ENCODE measurements around the gene CXorf38. TPM values are rescaled to one million over a fixed set of nuclear protein-coding genes. Genes with fewer than 3 reads are reported as not detected.

The CXorf38 gene
- total RNA-seq, 5 donors from 2014 or later (not counting 1 experiment from before 2014, with no cell fraction given) = 15.2 to 31.0 (median 25.9) TPM

- H3K36me3 Mint-ChIP-seq = peaks cover 21% of the 10 kb centered on the region
- no peaks in the 10 kb centered on the region for H3K27me3 Mint-ChIP-seq
- no peaks in the 10 kb centered on the region for H3K9me3 Mint-ChIP-seq
- Histone ChIP-seq H3K27ac (ENCODE audit: low read length) (no peak overlapping the region), H3K9me3 (no peaks in the 10 kb centered on the region), H3K27me3 (replicated peaks in 1 of 2; ENCODE audit: control insufficient read depth in 2 of 2, extremely low read depth in 1 of 2, insufficient read depth in 2 of 2, low read length in 1 of 2) (no peaks in the 10 kb centered on the region), H3K4me3 (ENCODE audit: control insufficient read depth in 1 of 2, extremely low read depth in 1 of 2, low read length in 1 of 2) (no peak overlapping the region), H3K4me1 (ENCODE audit: control insufficient read depth in 1 of 2, extremely low read depth in 1 of 2, insufficient read depth in 2 of 2, low read length in 2 of 2) (no peaks in the 10 kb centered on the region), H3K36me3 (ENCODE audit: control insufficient read depth in 2 of 2, extremely low read depth in 1 of 2, insufficient read depth in 1 of 2, low read length in 1 of 2) (peaks cover 3 to 29% of the 10 kb centered on the region in 2 donors)
- DNase-seq = no peak
- ATAC-seq (replicated peaks in 1 of 4) = no peak
- POLR2A ChIA-PET = interaction anchor here in 1 of 2 donors (0.7 kb wide), 1 partner anchor 16 kb away, joined by 3 read pairs; no protein-coding TSS in a partner anchor
- WGBS (ENCODE audit: insufficient coverage) = no CpG with 5 or more reads among the region's 3 CpGs
- H3K27ac Mint-ChIP-seq = peak overlapping the region in 1 of 2 donors; percentile 65
- CTCF ChIA-PET = interaction anchor here in 1 of 2 donors (1.1 to 1.2 kb wide), 2 partner anchors 20 to 111 kb away, joined by 3 read pairs; no protein-coding TSS in a partner anchor
- H3K4me1 Mint-ChIP-seq = peaks cover 12 to 27% (median 24%) of the 10 kb centered on the region in 3 donors
- no peak overlapping the region for H3K4me3 Mint-ChIP-seq
These were observed 35.9 kb upstream of the CXorf38 start for GRCh38 chrX:40683245-40683644.

- Mint-ChIP-seq H3K36me3 (peaks cover 34% of the 10 kb centered on the region), H3K27ac (no peak overlapping the region), H3K27me3 (no peaks in the 10 kb centered on the region), H3K4me3 (no peak overlapping the region), H3K4me1 (no peaks in the 10 kb centered on the region), H3K9me3 (no peaks in the 10 kb centered on the region)
- Histone ChIP-seq H3K36me3 (ENCODE audit: control insufficient read depth in 2 of 2, extremely low read depth in 1 of 2, insufficient read depth in 1 of 2, low read length in 1 of 2) (peaks cover 10 to 54% of the 10 kb centered on the region in 2 donors), H3K27me3 (replicated peaks in 1 of 2; ENCODE audit: control insufficient read depth in 2 of 2, extremely low read depth in 1 of 2, insufficient read depth in 2 of 2, low read length in 1 of 2) (no peaks in the 10 kb centered on the region), H3K27ac (ENCODE audit: low read length) (no peak overlapping the region), H3K4me1 (ENCODE audit: control insufficient read depth in 1 of 2, extremely low read depth in 1 of 2, insufficient read depth in 2 of 2, low read length in 2 of 2) (no peaks in the 10 kb centered on the region), H3K4me3 (ENCODE audit: control insufficient read depth in 1 of 2, extremely low read depth in 1 of 2, low read length in 1 of 2) (no peak overlapping the region), H3K9me3 (no peaks in the 10 kb centered on the region)
- WGBS (ENCODE audit: insufficient coverage) = 75% methylated on average over 4 of the region's 6 CpGs
- CTCF ChIA-PET = no interaction called here
- DNase-seq (no peak), ATAC-seq (replicated peaks in 1 of 4) (no peak)
- POLR2A ChIA-PET = no interaction called here
These were observed 23.8 kb upstream of the CXorf38 start for GRCh38 chrX:40671126-40671525.

GRCh38 chrX:40663880-40664630 is 16.7 kb upstream of the CXorf38 start:
- Mint-ChIP-seq H3K4me1 (peaks cover 0 to 14% (median 0%) of the 10 kb centered on the region in 3 donors), H3K36me3 (peaks cover 37% of the 10 kb centered on the region), H3K4me3 (no peak overlapping the region), H3K27ac (peak overlapping the region in 1 of 2 donors; percentile 23), H3K27me3 (no peaks in the 10 kb centered on the region), H3K9me3 (no peaks in the 10 kb centered on the region)
- ATAC-seq (replicated peaks in 1 of 4) (no peak), DNase-seq (no peak)
- Histone ChIP-seq H3K27ac (ENCODE audit: low read length) (peak overlapping the region; percentile 41), H3K9me3 (no peaks in the 10 kb centered on the region), H3K4me3 (ENCODE audit: control insufficient read depth in 1 of 2, extremely low read depth in 1 of 2, low read length in 1 of 2) (no peak overlapping the region), H3K36me3 (ENCODE audit: control insufficient read depth in 2 of 2, extremely low read depth in 1 of 2, insufficient read depth in 1 of 2, low read length in 1 of 2) (peaks cover 8 to 42% of the 10 kb centered on the region in 2 donors), H3K27me3 (replicated peaks in 1 of 2; ENCODE audit: control insufficient read depth in 2 of 2, extremely low read depth in 1 of 2, insufficient read depth in 2 of 2, low read length in 1 of 2) (no peaks in the 10 kb centered on the region), H3K4me1 (ENCODE audit: control insufficient read depth in 1 of 2, extremely low read depth in 1 of 2, insufficient read depth in 2 of 2, low read length in 2 of 2) (peaks cover 0 to 21% of the 10 kb centered on the region in 2 experiments)
- ChIA-PET POLR2A (interaction anchor here in 1 of 2 donors (0.6 kb wide), 1 partner anchor 32 kb away, joined by 3 read pairs; no protein-coding TSS in a partner anchor), CTCF (interaction anchor here (0.6 to 0.7 kb wide), 2 partner anchors 131 to 403 kb away, joined by 3 read pairs; no protein-coding TSS in a partner anchor)
- no CpG with 5 or more reads among the region's 6 CpGs for WGBS (ENCODE audit: insufficient coverage)

GRCh38 chrX:40663078-40663740 is 15.8 kb upstream of the CXorf38 start:
- Histone ChIP-seq H3K27me3 (replicated peaks in 1 of 2; ENCODE audit: control insufficient read depth in 2 of 2, extremely low read depth in 1 of 2, insufficient read depth in 2 of 2, low read length in 1 of 2) (no peaks in the 10 kb centered on the region), H3K4me1 (ENCODE audit: control insufficient read depth in 1 of 2, extremely low read depth in 1 of 2, insufficient read depth in 2 of 2, low read length in 2 of 2) (peaks cover 0 to 21% of the 10 kb centered on the region in 2 experiments), H3K36me3 (ENCODE audit: control insufficient read depth in 2 of 2, extremely low read depth in 1 of 2, insufficient read depth in 1 of 2, low read length in 1 of 2) (peaks cover 8 to 39% of the 10 kb centered on the region in 2 donors), H3K27ac (ENCODE audit: low read length) (peak overlapping the region; percentile 41), H3K9me3 (no peaks in the 10 kb centered on the region), H3K4me3 (ENCODE audit: control insufficient read depth in 1 of 2, extremely low read depth in 1 of 2, low read length in 1 of 2) (no peak overlapping the region)
- H3K9me3 Mint-ChIP-seq = no peaks in the 10 kb centered on the region
- H3K4me3 Mint-ChIP-seq = no peak overlapping the region
- ChIA-PET CTCF (no interaction called here), POLR2A (no interaction called here)
- DNase-seq = peak in 4 of 35 experiments; percentile 1 to 40 (median 16)
- H3K27me3 Mint-ChIP-seq = no peaks in the 10 kb centered on the region
- H3K36me3 Mint-ChIP-seq = peaks cover 37% of the 10 kb centered on the region
- peak overlapping the region; percentile 55 to 65 for H3K27ac Mint-ChIP-seq
- peak in 1 of 4 experiments; percentile 32 for ATAC-seq (replicated peaks in 1 of 4)
- no CpG with 5 or more reads among the region's 3 CpGs for WGBS (ENCODE audit: insufficient coverage)
- peaks cover 0 to 14% (median 0%) of the 10 kb centered on the region in 3 donors for H3K4me1 Mint-ChIP-seq

- H3K4me3 ChIP-seq (ENCODE audit: control insufficient read depth in 1 of 2, extremely low read depth in 1 of 2, low read length in 1 of 2) = no peak overlapping the region
- ATAC-seq (replicated peaks in 1 of 4) = no peak
- no peaks in the 10 kb centered on the region for H3K27me3 Mint-ChIP-seq
- no peak overlapping the region for H3K27ac ChIP-seq (ENCODE audit: low read length)
- peaks cover 7 to 35% of the 10 kb centered on the region in 2 donors for H3K36me3 ChIP-seq (ENCODE audit: control insufficient read depth in 2 of 2, extremely low read depth in 1 of 2, insufficient read depth in 1 of 2, low read length in 1 of 2)
- no peaks in the 10 kb centered on the region for H3K9me3 ChIP-seq
- DNase-seq = no peak
- H3K27ac Mint-ChIP-seq = no peak overlapping the region
- H3K4me1 Mint-ChIP-seq = peaks cover 0 to 14% (median 0%) of the 10 kb centered on the region in 3 donors
- no peak overlapping the region for H3K4me3 Mint-ChIP-seq
- no peaks in the 10 kb centered on the region for H3K9me3 Mint-ChIP-seq
- no peaks in the 10 kb centered on the region for H3K27me3 ChIP-seq (replicated peaks in 1 of 2; ENCODE audit: control insufficient read depth in 2 of 2, extremely low read depth in 1 of 2, insufficient read depth in 2 of 2, low read length in 1 of 2)
- no CpG with 5 or more reads among the region's 2 CpGs for WGBS (ENCODE audit: insufficient coverage)
- H3K36me3 Mint-ChIP-seq = peaks cover 30% of the 10 kb centered on the region
- peaks cover 0 to 21% of the 10 kb centered on the region in 2 experiments for H3K4me1 ChIP-seq (ENCODE audit: control insufficient read depth in 1 of 2, extremely low read depth in 1 of 2, insufficient read depth in 2 of 2, low read length in 2 of 2)
- ChIA-PET CTCF (no interaction called here), POLR2A (no interaction called here)
These were observed 14.1 kb upstream of the CXorf38 start for GRCh38 chrX:40661489-40661888.

GRCh38 chrX:40660381-40660780 is 13.0 kb upstream of the CXorf38 start:
- no peaks in the 10 kb centered on the region for H3K9me3 ChIP-seq
- ATAC-seq (replicated peaks in 1 of 4) (no peak), DNase-seq (no peak)
- Mint-ChIP-seq H3K4me1 (peaks cover 0 to 14% (median 0%) of the 10 kb centered on the region in 3 donors), H3K9me3 (no peaks in the 10 kb centered on the region), H3K27me3 (no peaks in the 10 kb centered on the region), H3K27ac (no peak overlapping the region), H3K36me3 (peaks cover 22% of the 10 kb centered on the region), H3K4me3 (no peak overlapping the region)
- H3K4me3 ChIP-seq (ENCODE audit: control insufficient read depth in 1 of 2, extremely low read depth in 1 of 2, low read length in 1 of 2) = no peak overlapping the region
- H3K36me3 ChIP-seq (ENCODE audit: control insufficient read depth in 2 of 2, extremely low read depth in 1 of 2, insufficient read depth in 1 of 2, low read length in 1 of 2) = peaks cover 4 to 29% of the 10 kb centered on the region in 2 donors
- H3K27ac ChIP-seq (ENCODE audit: low read length) = no peak overlapping the region
- H3K4me1 ChIP-seq (ENCODE audit: control insufficient read depth in 1 of 2, extremely low read depth in 1 of 2, insufficient read depth in 2 of 2, low read length in 2 of 2) = peaks cover 0 to 21% of the 10 kb centered on the region in 2 experiments
- CTCF ChIA-PET = no interaction called here
- no peaks in the 10 kb centered on the region for H3K27me3 ChIP-seq (replicated peaks in 1 of 2; ENCODE audit: control insufficient read depth in 2 of 2, extremely low read depth in 1 of 2, insufficient read depth in 2 of 2, low read length in 1 of 2)
- POLR2A ChIA-PET = no interaction called here
- WGBS (ENCODE audit: insufficient coverage) = no CpG with 5 or more reads among the region's 5 CpGs
